ENCODE data around the gene MALRD1.

The MALRD1 gene

DNA sequence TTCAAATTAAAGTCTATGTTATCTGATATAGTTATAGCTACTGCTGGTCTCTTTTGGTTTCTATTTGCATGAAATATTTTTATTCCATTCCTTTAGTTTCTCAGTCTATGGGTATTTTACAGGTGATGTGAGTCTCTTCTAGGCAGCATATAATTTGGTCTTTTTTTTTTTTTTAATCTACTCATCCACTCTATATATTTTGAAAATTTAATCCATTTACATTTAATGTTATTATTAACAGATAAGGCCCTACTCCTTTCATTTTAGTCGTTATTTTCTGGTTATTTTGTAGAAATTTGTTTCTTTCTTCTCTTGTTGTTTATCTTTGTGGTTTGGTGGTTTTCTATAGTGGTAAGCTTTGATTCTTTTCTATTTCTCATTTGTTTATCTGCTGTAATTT is 58.8 kb downstream of the MALRD1 start:
- no peak for DNase-seq (ENCODE audit: low read depth in 2 of 2)

- DNase-seq (ENCODE audit: low read depth in 2 of 2): no peak
Measured at GRCh38 chr10:19111501-19112267, 63.1 kb downstream of the MALRD1 start.

DNA sequence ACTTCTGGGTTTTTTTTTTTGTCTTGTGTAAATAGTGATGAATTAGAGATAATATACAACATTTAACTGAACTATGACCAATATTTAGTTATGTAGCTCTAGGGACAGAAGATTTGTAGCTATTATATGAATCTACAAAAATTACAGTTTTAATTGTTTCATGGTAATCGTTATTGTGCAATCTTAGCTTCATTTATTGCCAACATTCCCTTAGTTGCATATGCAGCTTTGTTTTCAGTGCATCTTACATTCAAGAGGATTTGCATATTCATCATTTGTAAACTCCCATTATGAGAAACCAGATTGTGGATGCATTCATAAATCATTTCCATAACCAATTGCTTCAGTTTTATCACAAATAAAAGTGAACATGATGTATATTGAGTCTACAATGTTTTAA is 68.8 kb downstream of the MALRD1 start:
- no peak for DNase-seq (ENCODE audit: low read depth in 2 of 2)

DNA sequence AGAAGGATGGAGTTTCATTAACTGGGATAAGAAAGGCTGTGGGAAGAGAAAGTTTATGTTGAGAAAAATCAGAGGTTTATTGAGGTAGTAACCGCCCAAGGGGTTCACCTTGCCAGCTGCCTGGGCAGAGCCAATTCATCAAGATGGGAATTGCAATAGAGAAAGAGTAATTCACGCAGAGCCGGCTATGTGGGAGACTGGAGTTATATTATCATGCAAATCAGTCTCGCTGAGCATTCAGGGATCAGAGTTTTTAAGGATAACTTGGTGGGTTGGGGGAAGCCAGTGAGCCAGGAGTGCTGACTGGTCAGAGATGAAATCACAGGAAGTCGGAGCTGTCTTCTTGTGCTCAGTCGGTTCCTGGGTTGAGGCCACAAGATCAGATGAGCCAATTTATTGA is 70.6 kb downstream of the MALRD1 start:
- DNase-seq (ENCODE audit: low read depth in 2 of 2): no peak

DNA sequence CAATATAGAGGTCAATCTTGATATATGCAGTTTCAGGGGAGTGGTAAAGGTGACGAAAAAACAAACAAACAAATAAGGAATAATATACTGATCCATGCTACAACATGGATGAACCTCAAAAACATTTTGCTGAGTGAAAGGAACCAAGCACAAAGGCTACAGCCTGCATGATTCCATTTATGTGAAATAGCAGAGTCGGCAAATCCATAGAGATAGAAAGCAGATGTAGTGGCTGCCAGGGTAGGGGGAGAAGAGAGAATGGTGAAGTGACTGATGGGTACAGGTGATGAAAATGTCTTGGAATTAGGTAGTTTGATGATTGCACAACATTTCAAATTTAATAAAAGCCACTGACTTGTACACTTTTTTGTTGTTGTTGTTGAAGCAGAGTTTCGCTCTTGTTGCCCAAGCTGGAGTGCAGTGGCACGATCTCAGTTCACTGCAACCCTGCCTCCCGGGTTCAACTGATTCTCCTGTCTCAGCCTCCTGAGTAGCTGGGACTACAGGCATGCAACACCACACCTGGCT is 71.8 kb downstream of the MALRD1 start:
- no peak for DNase-seq (ENCODE audit: low read depth in 2 of 2)

GRCh38 chr10:19133992-19134391 is 85.4 kb downstream of the MALRD1 start:
- DNase-seq (ENCODE audit: low read depth in 2 of 2): no peak

DNA sequence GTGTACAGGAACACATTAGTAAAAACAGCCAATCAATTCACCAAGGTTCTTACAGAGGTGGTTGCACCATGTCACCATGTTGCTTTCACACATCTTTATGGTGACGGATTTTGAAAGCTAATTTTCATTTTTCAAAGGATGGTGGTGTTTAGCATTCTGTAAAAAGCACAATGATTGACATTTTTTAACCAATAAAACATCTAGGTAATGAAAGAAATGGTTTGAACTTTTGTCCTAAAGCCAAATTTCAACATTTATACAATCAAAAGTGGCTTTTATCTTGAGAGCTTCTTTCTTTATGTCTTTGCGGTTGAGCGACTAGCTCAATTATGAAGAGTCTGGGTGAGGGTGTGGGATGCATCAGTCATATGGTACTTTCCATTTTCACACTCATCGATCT is 94.4 kb downstream of the MALRD1 start:
- DNase-seq (ENCODE audit: low read depth in 2 of 2): no peak

- DNase-seq (ENCODE audit: low read depth in 2 of 2): no peak
Measured at GRCh38 chr10:19144206-19144605, 95.6 kb downstream of the MALRD1 start.

DNA sequence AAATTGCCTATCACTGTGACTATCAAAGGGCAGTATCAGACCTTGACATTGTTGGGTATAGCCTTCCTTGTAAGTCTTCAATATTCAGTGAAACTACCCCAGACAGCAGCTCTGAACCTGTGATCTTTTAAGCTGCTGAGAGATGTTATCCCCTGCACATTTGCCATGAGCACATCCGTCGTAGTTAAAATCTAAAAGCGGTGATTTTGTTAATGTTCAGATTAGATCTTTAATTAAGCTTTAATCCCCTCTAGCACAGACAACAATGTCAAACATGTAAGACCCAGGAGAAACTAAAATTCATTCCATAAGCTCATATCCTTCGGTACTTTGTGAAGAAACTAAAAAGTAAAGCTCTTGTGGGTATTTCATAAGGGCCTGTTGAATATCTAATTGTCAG is 105.8 kb downstream of the MALRD1 start:
- no peak for DNase-seq (ENCODE audit: low read depth in 2 of 2)

DNA sequence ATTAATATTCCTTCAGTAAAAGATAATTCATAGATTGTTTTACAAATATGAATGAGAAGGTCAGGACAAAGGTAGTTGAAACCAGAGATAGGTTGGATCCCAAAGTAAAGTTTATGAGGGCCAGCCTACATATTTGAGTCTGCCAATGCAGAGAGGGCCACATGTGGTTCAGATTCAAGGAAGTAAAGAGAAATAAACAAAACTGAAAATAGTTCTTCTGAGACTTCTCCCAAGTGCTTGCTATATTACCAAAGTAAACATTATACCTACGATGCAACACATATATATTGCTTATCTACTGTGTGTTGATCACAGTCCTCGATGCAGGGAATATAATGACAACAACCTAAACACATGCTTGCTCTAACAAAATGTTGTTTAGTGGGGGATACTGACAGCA is 109.8 kb downstream of the MALRD1 start:
- DNase-seq (ENCODE audit: low read depth in 2 of 2): no peak

DNA sequence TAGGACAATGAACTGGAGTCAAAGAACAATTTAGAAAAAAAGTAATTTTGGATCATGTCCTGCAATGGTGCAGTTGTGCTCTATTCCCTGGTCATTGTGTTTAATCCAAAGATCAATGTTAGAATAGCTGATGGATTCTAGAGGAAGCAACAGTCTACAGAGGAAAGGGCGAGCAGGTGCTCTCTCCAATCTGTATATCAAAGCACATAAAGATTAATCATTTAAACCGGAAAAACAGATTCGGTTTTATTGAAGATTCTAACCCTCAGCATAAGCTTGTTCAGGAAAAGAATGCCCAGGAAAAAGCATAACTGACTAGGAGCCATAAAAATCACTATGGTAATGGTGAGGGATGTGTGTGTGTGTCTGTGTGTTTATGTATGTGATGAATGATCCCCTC is 110.3 kb downstream of the MALRD1 start:
- DNase-seq (ENCODE audit: low read depth in 2 of 2): no peak

DNA sequence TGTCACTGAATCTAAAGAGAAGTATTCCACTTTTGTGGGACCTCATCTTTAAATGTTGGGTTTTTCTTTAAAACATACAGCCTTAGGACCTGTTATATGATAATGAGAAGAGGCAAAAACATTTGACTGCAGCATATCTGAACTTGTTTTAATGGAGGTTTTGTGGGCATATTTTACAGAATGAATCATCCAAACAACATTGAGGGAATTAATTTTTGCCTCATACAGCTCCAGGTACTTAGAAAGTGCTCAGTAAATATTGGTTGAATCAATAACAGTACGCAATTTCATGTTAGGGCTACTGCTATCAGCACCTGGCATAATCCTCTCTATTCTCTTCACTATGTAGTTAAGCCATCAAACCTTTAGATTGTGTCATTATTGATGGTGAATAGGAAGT is 115.9 kb downstream of the MALRD1 start:
- no peak for DNase-seq (ENCODE audit: low read depth in 2 of 2)

DNA sequence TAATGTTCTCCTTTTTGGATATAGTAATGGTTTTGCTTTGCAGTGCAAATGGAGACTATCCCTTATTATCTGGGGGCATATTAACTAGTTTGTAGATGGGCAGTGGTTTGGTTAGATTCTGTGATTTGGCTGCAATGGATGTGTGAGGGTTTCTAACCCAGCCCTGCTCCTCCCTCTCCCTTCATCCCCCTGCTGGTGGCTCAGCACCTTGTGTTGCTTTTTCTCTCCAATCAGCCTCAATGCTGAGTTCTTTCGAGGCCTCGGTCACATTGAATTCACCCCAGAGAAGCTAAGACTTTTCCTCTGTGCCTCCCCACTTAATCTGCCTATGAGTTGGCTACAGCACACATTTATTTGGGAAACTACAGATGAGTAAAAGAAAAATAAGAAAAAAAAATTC is 120.0 kb downstream of the MALRD1 start:
- no peak for DNase-seq (ENCODE audit: low read depth in 2 of 2)

GRCh38 chr10:19169041-19169440 is 120.4 kb downstream of the MALRD1 start:
- no peak for DNase-seq (ENCODE audit: low read depth in 2 of 2)

DNA sequence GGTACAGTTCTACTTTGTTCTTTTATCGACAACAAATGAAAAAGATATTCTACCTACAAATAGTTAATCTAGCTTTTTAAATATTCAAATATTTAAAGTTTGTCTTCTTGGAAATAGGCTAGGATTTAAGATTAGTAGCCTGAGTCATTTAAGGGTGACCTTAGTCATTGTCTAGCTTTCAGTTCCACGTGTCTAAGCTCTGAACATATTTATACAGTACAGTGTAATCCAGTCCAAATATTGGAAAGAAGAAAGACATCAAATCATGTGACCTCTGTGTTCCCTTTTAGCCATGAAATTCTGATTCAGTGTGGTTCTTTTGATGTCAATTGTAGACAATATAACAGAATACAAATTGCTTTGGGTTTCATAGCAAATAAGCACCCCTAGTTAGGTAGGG is 121.1 kb downstream of the MALRD1 start:
- no peak for DNase-seq (ENCODE audit: low read depth in 2 of 2)

DNA sequence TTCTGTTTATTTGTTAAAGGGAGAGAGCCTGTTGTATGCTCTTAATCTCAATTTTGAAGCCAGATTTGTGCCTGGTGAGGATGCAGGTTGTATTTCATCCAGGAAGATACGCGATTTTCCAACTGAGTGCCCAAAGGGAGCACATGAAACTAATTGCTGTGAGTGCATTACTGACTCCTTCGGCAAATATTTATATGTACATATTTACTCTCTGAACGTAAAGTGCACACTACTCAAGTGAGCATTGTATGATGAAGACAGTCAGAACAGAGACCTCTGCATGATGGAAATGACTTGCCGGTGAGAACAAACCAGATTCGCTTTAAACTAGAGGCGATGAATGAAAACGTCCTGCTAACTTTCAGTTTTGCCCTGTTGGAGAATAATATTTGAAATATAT is 130.1 kb downstream of the MALRD1 start:
- DNase-seq (ENCODE audit: low read depth in 2 of 2): no peak

GRCh38 chr10:19184891-19185290 is 136.3 kb downstream of the MALRD1 start:
- DNase-seq (ENCODE audit: low read depth in 2 of 2): no peak

GRCh38 chr10:19194866-19195265 is 146.3 kb downstream of the MALRD1 start:
- no peak for DNase-seq (ENCODE audit: low read depth in 2 of 2)

DNA sequence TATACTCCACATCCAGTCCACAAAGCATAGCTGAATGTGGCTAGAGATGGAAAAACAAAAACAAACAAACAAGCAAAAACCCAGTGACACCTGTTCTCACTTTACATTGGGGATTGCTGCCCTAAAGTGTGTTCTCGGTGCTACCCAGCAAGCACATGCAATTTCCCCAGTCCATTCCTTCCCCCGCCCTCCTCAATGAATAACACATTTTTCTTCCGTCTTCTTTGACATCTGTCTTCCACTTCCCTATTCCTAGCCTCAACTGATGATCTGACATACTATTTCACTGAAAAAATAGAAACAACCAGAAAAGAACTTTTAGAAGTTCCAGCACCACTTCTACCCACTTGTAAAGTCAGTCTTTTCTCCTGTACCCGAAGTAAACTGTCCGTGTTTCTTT is 147.1 kb downstream of the MALRD1 start:
- no peak for DNase-seq (ENCODE audit: low read depth in 2 of 2)

GRCh38 chr10:19200211-19200610 is 151.6 kb downstream of the MALRD1 start:
- DNase-seq (ENCODE audit: low read depth in 2 of 2): no peak

- DNase-seq (ENCODE audit: low read depth in 2 of 2): no peak
Measured at GRCh38 chr10:19204246-19204917, 155.8 kb downstream of the MALRD1 start.

DNA sequence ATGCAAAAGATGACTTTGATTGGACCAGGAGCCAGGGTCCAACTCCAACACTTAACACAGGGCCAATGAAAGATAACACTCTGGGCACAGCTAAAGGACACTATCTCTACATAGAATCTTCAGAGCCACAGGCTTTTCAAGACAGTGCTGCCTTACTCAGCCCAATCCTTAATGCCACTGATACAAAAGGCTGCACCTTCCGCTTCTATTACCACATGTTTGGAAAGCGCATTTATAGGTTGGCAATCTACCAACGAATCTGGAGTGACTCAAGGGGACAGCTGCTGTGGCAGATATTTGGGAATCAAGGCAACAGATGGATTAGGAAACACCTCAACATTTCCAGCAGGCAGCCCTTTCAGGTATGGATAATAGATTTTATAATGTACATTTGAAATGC is 160.7 kb downstream of the MALRD1 start:
- DNase-seq (ENCODE audit: low read depth in 2 of 2): no peak

- DNase-seq (ENCODE audit: low read depth in 2 of 2): no peak
Measured at GRCh38 chr10:19212590-19212989, 164.0 kb downstream of the MALRD1 start.
